ENCODE measurements around the gene RUFY4.

GRCh38 chr2:218065239-218066006, 3.6 kb upstream of the RUFY4 start:
- TF ChIP-seq CTCF (IDR thresholded peaks at IDR 0.05; ENCODE audit: low read depth, low read length) (no peak), EZH2phosphoT487 (IDR thresholded peaks at IDR 0.05; ENCODE audit: low read depth) (no peak)

All from OCI-LY3 (cell line).